Epidermal melanocyte (primary cell): ENCODE measurements around the gene MAP1LC3A.

Experiments used
- DNase-seq: peaks from one replicate; pipeline ENCODE4 v3.0.0; 2011; ENCODE audit warnings: low spot score; ENCODE audit not compliant: insufficient read length

Gene MAP1LC3A

GRCh38 chr20:34547844-34548613 is 10.5 kb upstream of the MAP1LC3A start:
- DNase-seq: no peak

DNA sequence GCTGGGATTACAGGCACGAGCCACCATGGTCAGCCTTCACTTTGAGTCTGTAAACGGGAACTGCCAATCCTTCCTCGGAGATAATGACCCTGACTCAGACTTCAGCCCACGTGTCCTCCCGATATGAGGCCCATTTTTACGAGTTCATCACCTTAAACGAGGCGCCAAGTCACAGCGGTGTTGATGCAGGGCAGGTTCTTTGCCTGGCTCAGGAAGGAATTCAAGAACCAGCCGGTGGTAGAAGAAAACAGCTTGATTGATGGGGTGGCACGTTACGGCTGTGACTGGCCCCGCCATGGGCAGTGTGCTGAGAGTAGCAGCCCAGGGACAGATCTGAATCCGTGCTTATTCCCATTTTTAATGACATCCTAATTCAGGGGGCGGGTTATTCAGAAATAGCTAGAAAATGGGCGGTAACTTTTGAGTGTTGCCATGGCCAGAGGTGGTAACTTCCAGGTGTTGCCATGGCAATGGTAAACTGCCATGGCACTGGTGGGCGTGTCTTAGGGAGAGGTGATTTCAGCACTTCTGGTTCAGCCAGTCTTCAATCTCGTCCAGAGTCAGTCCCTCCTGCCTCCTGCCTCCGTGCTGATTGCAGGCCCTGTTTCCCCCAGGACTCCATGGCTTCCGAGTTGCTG is 9.1 kb upstream of the MAP1LC3A start:
- no peak for DNase-seq

DNA sequence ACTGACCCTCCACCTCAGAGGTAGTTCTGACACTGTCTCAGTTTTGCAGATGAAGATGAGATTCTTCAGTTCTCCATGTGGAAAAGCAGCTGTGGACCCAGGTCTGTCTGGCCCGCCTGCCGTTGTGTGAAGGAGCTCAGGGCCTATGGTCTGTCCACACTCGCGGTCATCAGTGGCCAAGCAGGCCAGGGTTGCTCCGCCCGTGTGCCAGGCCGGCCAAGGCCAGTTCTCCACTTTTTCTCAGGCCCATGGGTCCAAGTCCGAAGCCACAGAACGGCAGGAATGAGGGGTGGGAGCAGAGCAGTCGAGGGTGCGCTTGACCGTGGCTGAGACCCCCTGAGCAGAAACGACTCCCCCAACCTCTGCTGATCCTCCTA is 8.6 kb upstream of the MAP1LC3A start:
- no peak for DNase-seq

DNA sequence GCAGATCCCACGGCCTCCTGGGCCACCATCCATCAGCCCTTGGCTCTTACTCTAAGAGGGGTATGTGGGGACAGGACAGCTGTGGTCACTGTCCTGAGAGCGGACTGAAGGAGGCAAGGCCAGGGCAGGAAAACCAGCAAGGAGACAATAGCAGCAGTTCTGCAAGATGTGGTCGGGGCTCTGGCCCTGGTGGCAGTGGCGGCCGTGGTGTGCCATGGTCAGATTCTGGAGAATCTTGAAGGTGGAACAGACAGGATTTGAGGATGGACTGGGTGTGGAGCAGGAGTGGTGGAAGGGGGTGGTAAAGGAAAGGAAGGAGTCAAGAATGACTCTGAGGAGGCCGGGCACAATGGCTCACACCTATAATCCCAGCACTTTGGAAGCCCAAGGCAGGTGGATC is 5.9 kb upstream of the MAP1LC3A start:
- no peak for DNase-seq

- no peak for DNase-seq
These were observed 5.1 kb upstream of the MAP1LC3A start for GRCh38 chr20:34553366-34553867.

DNA sequence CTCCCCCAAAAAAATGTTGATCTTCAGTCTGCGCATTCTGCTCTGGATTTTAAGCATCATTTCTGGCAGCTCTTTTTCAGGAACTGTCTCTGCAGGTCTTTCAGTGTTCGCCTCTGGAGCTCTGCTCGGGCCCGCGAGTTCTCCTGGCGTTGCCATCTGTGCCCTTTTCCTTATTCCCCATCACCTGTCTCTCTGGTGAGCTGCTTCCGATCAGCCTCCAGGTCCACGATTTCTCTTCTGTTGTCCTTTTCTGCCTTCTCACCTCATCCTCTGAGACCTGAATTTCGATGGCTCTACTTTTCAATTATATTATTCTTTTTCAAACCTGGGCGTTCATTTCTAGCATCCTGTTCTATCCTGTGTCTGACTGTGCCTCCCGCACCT is 590 bp upstream of the MAP1LC3A start:
- no peak for DNase-seq

DNA sequence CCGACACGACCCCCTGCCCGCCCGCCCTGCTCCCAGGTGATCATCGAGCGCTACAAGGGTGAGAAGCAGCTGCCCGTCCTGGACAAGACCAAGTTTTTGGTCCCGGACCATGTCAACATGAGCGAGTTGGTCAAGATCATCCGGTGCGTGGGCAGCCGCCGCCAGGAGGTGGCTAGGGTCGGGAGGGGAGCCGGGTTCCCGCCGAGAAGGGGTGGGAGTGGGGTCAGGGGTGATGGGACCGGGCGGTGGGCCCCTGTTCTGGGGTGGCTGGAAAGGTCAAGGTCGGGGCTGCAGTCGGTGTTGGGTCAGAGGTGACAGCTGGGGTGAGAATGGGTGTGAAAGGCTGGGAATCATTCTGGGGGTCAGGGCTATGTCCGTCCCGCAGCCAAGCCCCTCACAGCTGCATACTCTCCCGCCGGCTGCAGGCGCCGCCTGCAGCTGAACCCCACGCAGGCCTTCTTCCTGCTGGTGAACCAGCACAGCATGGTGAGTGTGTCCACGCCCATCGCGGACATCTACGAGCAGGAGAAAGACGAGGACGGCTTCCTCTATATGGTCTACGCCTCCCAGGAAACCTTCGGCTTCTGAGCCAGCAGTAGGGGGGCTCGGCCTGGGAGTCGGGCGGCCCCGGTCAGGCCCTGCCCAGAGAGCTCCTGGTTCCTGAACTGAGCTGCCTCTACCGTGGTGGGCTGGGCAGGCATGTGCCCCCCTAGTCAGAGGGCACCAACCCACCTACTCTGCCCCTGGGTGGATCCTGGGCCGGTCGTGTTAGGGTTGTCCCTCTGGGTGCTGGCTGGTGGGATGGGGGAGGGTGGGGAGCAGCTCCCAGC is 1.0 kb downstream of the MAP1LC3A start:
- DNase-seq: no peak

GRCh38 chr20:34560141-34560523 is 1.6 kb downstream of the MAP1LC3A start:
- DNase-seq: no peak

DNA sequence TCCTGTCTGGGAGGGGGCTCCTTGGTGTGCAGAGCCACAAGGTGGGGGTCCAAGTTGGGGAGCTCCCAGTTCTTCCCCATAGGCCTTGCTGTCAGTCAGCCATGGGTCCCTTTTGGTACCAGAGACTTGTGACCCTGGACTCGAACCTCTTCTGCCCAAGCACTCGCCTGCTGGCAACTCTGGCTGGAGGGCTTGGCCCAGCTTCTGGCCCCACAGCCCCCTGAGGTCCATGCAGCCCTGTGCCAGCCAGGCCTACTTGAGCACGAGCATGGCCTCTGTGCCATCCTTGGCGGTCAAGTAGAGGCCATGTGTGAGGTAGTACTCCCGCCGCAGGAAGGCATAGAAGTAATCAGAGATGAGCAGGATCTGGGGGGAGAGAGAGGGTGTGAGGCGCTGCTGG is 2.1 kb downstream of the MAP1LC3A start:
- DNase-seq: no peak

DNA sequence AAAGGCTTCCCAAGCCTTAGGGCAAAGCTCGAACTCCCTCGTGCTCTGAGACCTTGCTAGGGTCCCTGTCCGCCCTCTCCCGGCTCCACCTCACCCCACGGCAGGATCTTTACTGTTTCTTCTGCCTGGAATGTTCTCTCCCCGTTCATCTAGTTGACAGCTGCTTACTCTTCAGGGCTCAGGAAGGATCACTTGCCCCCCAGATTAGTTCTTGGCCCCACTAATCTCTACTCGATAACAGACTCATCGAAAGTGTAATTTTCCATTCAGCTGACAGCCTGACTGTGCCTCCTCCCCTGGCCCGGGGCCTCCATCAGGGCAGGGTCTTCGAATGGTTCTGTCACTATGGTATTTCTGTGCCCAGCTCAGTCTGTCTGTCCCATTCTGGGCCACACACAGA is 3.1 kb downstream of the MAP1LC3A start:
- no peak for DNase-seq

GRCh38 chr20:34562641-34563040 is 4.1 kb downstream of the MAP1LC3A start:
- DNase-seq: no peak

DNA sequence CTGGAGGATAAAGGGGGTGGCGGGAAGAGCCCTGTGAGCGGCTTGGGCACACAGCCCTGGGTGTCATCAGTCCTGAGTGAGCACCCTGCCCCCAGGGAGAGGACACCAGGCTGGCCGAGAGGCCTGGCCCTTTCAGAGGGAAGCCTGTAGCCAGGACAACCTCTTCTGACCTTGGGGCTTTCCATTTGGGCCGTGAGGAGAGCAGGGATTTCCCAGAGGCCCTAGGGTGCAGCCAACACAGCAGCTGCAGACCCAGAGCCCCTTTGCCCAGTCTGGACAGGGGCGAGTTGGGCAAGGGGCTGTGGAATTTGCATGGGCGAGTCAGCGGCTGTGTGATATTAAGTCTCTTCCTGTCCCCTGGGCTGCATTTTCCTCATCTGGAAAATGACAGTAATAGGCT is 6.3 kb downstream of the MAP1LC3A start:
- DNase-seq: no peak

GRCh38 chr20:34566978-34567891 is 8.7 kb downstream of the MAP1LC3A start:
- DNase-seq: no peak

GRCh38 chr20:34567892-34568865 is 9.7 kb downstream of the MAP1LC3A start:
- DNase-seq: no peak

DNA sequence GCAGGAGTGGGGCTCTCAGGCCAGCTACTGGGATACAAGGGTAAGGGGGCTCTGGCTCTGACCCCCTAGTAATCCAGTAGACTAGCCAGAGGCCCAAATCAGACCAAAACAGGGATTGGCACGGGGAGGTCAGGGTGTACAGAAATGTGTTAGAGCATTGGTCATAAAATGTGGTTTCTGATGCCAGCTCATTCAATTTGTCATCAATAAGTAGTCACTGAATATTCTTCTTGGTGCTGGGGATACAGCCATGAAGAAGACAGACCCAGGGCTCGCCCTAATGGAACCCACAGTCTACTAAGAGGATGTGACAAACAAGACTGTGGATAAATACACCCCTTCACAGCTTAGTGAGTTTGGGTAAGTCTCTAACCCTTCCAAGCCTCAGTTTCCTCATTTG is 11.1 kb downstream of the MAP1LC3A start:
- DNase-seq: no peak

DNA sequence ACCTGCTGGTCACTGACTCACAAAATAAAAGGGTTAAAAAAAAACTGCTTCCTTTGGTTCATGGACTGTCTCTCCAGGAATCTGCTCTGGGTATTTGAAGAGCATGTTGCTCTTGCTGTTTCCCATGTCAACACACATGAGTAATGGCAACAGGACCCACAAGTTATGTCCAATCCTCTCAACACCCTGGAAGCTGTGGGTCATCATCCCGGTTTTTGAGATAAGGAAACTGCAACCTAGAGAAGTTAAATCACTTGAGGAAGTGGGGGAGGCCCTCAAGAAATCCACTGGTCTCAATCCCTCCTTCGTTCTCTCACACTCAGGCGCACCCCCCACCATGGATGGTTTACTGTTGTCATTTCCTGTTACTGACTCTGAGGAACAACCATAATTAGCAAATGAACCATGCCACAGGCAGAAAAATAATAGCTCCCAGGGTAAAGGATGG is 12.4 kb downstream of the MAP1LC3A start:
- no peak for DNase-seq

DNA sequence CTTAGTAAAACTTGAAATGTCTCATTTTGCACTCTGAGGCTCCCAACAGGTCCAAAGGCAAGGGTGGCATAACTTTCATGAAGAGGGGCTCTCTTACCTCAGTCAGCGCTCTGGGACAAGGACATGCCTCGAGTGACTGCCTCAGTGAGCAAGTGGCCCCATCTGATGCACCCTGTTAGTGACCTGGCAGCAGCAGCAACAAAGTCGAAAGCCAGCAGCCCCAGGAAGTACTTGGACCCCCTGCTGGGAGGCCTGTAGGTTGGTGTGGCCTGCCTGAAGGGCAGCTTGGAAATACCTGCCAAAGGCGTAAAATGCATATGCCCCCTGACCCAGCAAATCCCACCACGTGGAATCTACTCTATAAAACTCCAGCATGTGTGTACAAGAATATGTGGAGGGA is 13.2 kb downstream of the MAP1LC3A start:
- DNase-seq: no peak

- no peak for DNase-seq
These were observed 15.2 kb downstream of the MAP1LC3A start for GRCh38 chr20:34573541-34574300.

- no peak for DNase-seq
These were observed 15.9 kb downstream of the MAP1LC3A start for GRCh38 chr20:34574426-34574825.
